Measurements from ENCODE around the gene RAPGEF2. TPM values are rescaled to one million over a fixed set of nuclear protein-coding genes. Genes with fewer than 3 reads are reported as not detected.

The RAPGEF2 gene
- total and polyA plus RNA-seq, 2 experiments from 2014 or later: 10.2 to 63.1 TPM

- Histone ChIP-seq H3K4me2 (no peak overlapping the region), H3K27me3 (ENCODE audit: insufficient read depth) (peaks cover 65% of the 10 kb centered on the region), H3K4me1 (ENCODE audit: insufficient read depth) (peaks cover 16% of the 10 kb centered on the region), H2AFZ (no peak overlapping the region), H3F3A (replicated peaks; ENCODE audit: low read depth) (no peaks in the 10 kb centered on the region), H3K27ac (ENCODE audit: low read depth) (no peak overlapping the region), H3K79me2 (replicated peaks; ENCODE audit: insufficient read depth) (no peaks in the 10 kb centered on the region), H3K36me3 (ENCODE audit: insufficient read depth) (no peaks in the 10 kb centered on the region), H3K9me2 (ENCODE audit: insufficient read depth) (no peaks in the 10 kb centered on the region), H4K20me1 (replicated peaks; ENCODE audit: insufficient read depth) (0 out of 2 replicates have a peak, but pooled peaks cover 2% of the 10 kb centered on the region), H3K4me3 (no peak overlapping the region)
- DNase-seq (ENCODE audit: low spot score) (no peak), ATAC-seq (no peak)
- H3K4me3 Mint-ChIP-seq: no peak overlapping the region
- H3K36me3 Mint-ChIP-seq (ENCODE audit: low read depth): 0 out of 3 replicates have a peak, but pooled peaks cover under 1% of the 10 kb centered on the region
- peaks cover 12% of the 10 kb centered on the region; the same call in 1 of the 3 replicates for H3K4me1 Mint-ChIP-seq
- H3K27ac Mint-ChIP-seq: no peak overlapping the region
- H3K27me3 Mint-ChIP-seq (ENCODE audit: insufficient read depth, low read depth, poor library complexity): peaks cover 47% of the 10 kb centered on the region
- TF ChIP-seq STAT1 (IDR thresholded peaks at IDR 0.05; ENCODE audit: unreplicated experiment) (no peak), EZH2 (IDR thresholded peaks at IDR 0.05; ENCODE audit: low read depth, unreplicated experiment) (no peak), REST (IDR thresholded peaks at IDR 0.05; ENCODE audit: unreplicated experiment) (no peak), CREB1 (CRISPR knock-in tag; IDR thresholded peaks at IDR 0.05; ENCODE audit: low read depth) (no peak), CTCF (conservative IDR thresholded peaks at IDR 0.05; ENCODE audit: low read depth in 2 of 2) (no peak), NANOG (IDR thresholded peaks at IDR 0.05; ENCODE audit: borderline replicate concordance) (no peak), POLR2AphosphoS5 (IDR thresholded peaks at IDR 0.05; ENCODE audit: low read depth) (no peak), EZH2phosphoT487 (IDR thresholded peaks at IDR 0.05; ENCODE audit: unreplicated experiment) (no peak), ZNF462 (CRISPR knock-in tag; IDR thresholded peaks at IDR 0.05) (no peak), ZNF114 (CRISPR knock-in tag; IDR thresholded peaks at IDR 0.05) (no peak), ZNF331 (CRISPR knock-in tag; IDR thresholded peaks at IDR 0.05; ENCODE audit: low read depth) (no peak), JUNB (IDR thresholded peaks at IDR 0.05; ENCODE audit: unreplicated experiment) (no peak), ETS1 (IDR thresholded peaks at IDR 0.05) (no peak)
- peaks cover 20% of the 10 kb centered on the region; the same call in 2 of the 3 replicates for H3K9me3 Mint-ChIP-seq
Observed at GRCh38 chr4:159384017-159384416, 281.1 kb downstream of the RAPGEF2 start.
